Activated T-helper 1 cell treated with anti-CD3 and anti-CD28 coated beads, Interleukin-2, amount 50 U/mL, for 16 hours (primary cell): ENCODE results near the gene GOSR2.
"Not testable (repeated sequence)": the region's sequence is repeated elsewhere in the genome, so short reads cannot be mapped to it uniquely, and the experiment has no call there.

Experiments
- DNase-seq, 2 donors: peaks; one replicate each; pipeline ENCODE4 v3.0.0-alpha.2; 2020; ENCODE audit warnings: low read depth in 1 of 2, low spot score in 1 of 2

The GOSR2 gene

GRCh38 chr17:46928467-46929261, 5.7 kb downstream of the GOSR2 start:
- no peak for DNase-seq

- no peak for DNase-seq
Observed at GRCh38 chr17:46929413-46929812, 6.5 kb downstream of the GOSR2 start.

GRCh38 chr17:46930051-46930450, 7.1 kb downstream of the GOSR2 start:
- DNase-seq: no peak

GRCh38 chr17:46931596-46931995, 8.6 kb downstream of the GOSR2 start:
- no peak for DNase-seq

GRCh38 chr17:46935658-46936266, 12.8 kb downstream of the GOSR2 start:
- DNase-seq: no peak

GRCh38 chr17:46940692-46941404, 17.9 kb downstream of the GOSR2 start:
- DNase-seq: peak; percentile 32 to 52

GRCh38 chr17:46942441-46943217, 19.7 kb downstream of the GOSR2 start:
- DNase-seq: no peak

- no peak for DNase-seq
Observed at GRCh38 chr17:46943218-46943500, 20.2 kb downstream of the GOSR2 start.

- DNase-seq: no peak
Observed at GRCh38 chr17:46943501-46944393, 20.8 kb downstream of the GOSR2 start.

- no peak for DNase-seq
Observed at GRCh38 chr17:46944931-46945330, 22.0 kb downstream of the GOSR2 start.

- DNase-seq: no peak
Observed at GRCh38 chr17:46947216-46947615, 24.3 kb downstream of the GOSR2 start.

- no peak for DNase-seq
Observed at GRCh38 chr17:46948544-46948943, 25.6 kb downstream of the GOSR2 start.

- DNase-seq: no peak
Observed at GRCh38 chr17:46949291-46950174, 26.6 kb downstream of the GOSR2 start.

- DNase-seq: no peak
Observed at GRCh38 chr17:46950342-46950996, 27.5 kb downstream of the GOSR2 start.

- no peak for DNase-seq
Observed at GRCh38 chr17:46950997-46951621, 28.1 kb downstream of the GOSR2 start.

- DNase-seq: no peak
Observed at GRCh38 chr17:46951706-46952105, 28.7 kb downstream of the GOSR2 start.

GRCh38 chr17:46952115-46952514, 29.2 kb downstream of the GOSR2 start:
- DNase-seq: no peak

- not testable (repeated sequence) for DNase-seq
Observed at GRCh38 chr17:46953191-46953590, 30.2 kb downstream of the GOSR2 start.
